ENCODE measurements around the gene NFE2L2.
"Not testable (repeated sequence)": the region's sequence is repeated elsewhere in the genome, so short reads cannot be mapped to it uniquely, and the experiment has no call there.

The NFE2L2 gene

DNA sequence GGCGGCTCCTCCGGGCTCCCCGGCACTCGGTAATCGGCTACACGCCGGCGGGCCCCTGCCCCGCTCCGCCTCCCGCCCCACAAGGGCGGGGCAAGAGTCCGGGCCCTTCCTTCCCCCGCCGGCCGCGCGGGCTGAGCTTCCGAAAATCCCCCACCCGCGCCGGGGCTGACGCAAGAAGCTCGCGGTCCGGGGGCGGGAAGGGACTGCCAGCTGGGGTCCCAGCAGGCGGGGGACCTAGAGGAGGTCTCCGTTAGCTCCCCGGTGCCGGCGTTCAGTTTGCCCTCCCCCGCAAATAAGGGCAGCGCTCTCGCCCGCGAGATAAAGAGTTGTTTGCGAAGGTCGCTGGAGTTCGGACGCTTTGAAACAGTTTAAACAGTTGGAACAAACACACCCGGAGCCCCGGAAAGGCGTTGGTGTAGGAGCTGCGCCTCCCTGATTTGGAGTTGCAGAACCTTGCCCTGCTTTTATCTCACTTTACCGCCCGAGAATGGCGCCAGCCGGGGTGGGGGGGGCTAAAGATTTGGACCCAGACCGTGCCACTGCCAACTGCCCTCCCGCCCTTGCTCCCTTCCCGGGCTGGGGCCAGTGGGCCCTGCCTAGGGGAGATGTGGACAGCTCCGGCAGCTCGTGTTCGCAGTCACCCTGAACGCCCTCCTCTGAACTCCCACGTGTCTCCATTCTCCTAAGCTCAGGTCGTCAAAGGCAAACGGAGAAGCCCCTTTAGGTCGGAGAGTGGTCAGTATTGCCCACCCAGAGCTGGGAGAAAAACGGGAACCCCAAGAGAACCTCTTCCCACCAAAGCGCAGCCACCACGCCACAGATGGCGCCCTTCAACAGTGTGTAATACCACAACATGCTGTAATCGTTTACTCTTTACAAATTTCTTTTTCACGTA lies at the start of gene NFE2L2:
Gene NFE2L2, minus strand, starts transcription at position 35 of the 895 bp plus-strand sequence. CDS start 151 bp downstream, outside the sequence.
- DNase-seq (ENCODE audit: low spot score) = peak; percentile 94

GRCh38 chr2:177314194-177314593 lies 49.7 kb upstream of the NFE2L2 start:
- peak; percentile 54 for DNase-seq (ENCODE audit: low spot score)

DNA sequence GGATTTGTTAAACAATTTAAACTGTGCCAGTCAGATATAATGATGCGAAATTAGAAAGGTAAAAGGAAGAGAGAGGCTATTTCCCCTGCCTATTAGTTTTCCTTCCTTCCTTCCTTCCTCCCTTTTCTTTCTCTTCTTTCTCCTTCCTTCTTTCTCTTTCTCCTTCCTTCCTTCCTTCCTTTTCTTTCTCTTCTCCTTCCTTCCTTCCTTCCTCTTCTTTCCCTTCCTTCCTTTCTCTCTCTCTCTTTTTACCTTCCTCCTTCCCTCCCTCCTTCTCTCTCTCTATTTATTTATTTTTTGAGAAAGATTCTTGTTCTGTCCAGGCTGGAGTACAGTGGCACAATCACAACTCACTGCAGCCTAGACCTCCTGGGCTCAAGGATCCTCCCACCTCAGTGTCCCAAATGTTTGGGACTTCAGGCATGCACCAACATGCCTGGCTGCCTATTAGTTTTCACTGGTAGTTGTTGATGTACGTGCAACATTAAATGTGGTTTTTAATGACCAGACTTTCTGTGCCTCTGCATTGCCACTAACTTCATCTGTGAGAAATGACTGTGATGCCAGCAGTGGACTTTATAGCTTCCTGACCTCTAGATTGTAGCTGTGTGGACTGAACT lies 48.7 kb upstream of the NFE2L2 start:
- DNase-seq (ENCODE audit: low spot score) = no peak

- DNase-seq (ENCODE audit: low spot score) = no peak
Measured at GRCh38 chr2:177312562-177312961, 48.0 kb upstream of the NFE2L2 start.

DNA sequence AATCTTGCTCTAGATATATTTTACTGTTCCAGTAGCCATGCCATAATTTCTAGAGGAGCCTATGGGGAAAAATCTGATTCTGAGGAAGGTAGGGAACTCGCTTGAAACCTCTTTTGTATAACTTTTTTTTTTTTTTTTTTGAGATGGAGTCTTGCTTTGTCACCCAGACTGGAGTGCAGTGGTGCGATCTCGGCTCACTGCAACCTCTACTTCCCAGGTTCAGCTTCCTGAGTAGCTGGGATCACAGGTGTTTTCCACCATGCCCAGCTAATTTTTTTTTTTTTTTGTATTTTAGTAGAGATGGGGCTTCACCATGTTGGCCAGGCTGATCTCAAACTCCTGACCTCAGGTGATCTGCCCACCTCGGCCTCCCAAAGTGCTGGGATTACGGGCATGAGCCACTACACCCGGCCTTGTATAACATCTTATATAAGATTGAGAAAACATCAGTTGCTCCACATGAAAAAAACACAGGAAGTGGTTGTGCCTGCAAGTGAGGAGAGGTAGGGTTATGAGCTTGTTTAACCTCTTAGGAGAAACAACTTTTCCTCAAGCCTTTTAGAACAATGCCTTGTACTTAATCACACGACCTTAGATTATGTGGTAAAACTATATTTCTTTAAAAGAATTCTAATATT lies 45.3 kb upstream of the NFE2L2 start:
- not testable (repeated sequence) for DNase-seq (ENCODE audit: low spot score)

DNA sequence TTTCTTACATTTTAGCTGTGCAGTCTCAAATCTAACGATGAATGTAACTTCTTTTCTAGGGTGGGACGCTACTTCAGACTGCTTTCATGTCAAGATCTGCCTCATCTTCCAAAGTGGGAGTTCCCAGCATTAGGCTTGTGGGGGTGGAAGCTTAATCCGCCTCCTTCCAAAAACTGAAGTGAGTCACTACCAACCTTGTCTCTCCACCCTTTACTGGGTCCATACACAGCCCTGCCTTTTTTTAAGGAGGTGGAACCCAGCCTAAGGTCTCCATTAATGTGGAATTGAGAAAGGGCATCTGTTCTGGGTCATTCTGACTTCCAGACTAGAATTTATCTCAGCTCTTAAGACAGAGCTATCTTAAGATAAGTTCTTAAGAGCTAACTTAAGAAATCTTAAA lies 42.0 kb upstream of the NFE2L2 start:
- DNase-seq (ENCODE audit: low spot score) = peak; percentile 8

- no peak for DNase-seq (ENCODE audit: low spot score)
Measured at GRCh38 chr2:177303939-177304338, 39.4 kb upstream of the NFE2L2 start.

GRCh38 chr2:177302552-177302951 lies 38.0 kb upstream of the NFE2L2 start:
- DNase-seq (ENCODE audit: low spot score) = no peak

DNA sequence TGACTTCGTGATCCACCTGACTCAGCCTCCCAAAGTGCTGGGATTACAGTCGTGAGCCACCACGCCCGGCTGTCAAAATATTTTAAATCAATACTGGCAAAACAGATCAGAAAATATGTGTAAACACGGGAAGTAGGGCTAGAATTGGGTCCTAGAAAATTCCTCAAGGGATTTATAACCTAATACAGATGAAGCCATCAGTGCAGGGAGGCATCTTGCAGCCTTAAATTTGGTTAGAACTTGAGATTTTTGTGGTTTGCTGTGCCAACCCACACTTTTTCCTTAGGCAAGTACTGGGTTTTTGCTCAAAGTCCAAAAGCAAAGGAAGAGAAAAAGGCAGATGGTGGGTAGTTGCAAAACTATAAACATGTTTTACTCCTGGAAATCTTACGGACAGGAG lies 33.7 kb upstream of the NFE2L2 start:
- peak; percentile 54 for DNase-seq (ENCODE audit: low spot score)

- no peak for DNase-seq (ENCODE audit: low spot score)
Measured at GRCh38 chr2:177296040-177296439, 31.5 kb upstream of the NFE2L2 start.

GRCh38 chr2:177295484-177295883 lies 31.0 kb upstream of the NFE2L2 start:
- peak; percentile 78 for DNase-seq (ENCODE audit: low spot score)

- no peak for DNase-seq (ENCODE audit: low spot score)
Measured at GRCh38 chr2:177291701-177292100, 27.2 kb upstream of the NFE2L2 start.

DNA sequence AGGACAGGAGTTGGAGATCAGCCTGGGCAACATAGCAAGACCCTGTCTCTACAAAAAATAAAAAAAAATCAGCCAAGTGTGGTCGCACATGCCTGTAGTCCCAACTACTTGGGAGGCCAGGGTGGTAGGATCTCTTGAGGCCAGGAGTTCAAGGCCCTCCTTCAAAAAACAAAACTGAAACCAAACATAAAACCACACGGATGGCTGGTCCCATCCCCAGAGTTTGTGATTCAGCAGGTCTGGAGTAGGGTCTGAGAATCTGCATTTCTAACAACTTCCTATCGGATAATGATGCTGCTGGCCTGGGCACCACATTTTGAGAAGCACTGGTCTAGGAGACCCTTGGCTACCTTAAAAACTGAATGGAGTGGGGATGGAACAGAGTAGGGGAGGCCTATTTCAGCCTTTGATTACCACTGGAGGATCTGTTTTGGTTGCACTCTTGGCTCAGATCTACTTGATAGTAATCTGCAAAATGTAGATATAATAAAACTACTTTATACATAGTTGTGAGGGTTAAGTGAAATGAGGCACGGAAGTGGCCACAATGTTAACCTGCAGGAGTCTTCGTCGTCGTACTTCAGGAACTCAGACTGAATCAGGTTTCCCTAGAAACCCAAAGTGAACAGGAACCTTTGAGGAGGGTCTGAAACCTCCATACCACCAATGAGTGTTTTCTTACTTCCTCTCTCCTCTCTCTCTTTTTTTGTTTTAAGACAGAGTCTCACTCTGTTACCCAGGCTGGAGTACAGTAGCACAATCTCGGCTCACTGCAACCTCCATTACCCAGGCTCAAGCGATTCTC lies 25.5 kb upstream of the NFE2L2 start:
- no peak for DNase-seq (ENCODE audit: low spot score)

DNA sequence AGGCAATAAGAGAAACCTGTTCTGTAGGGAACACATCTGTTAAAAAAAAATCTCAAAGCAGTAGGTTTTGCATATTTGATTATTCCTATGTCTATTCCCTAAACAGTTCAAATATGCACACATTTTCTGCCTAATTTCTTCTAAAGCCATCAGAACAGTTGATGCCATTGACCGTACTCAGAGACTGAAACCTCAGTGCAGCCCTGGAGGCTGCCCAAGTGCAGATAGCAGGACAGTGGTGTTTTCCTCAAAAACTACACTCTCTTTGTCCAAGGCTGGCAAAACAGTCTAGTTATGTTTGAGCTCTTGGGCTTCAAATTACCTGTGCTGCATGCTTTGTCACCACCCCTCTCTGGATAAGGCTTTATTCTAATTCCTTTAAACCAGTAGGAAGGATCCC lies 23.3 kb upstream of the NFE2L2 start:
- DNase-seq (ENCODE audit: low spot score) = no peak

DNA sequence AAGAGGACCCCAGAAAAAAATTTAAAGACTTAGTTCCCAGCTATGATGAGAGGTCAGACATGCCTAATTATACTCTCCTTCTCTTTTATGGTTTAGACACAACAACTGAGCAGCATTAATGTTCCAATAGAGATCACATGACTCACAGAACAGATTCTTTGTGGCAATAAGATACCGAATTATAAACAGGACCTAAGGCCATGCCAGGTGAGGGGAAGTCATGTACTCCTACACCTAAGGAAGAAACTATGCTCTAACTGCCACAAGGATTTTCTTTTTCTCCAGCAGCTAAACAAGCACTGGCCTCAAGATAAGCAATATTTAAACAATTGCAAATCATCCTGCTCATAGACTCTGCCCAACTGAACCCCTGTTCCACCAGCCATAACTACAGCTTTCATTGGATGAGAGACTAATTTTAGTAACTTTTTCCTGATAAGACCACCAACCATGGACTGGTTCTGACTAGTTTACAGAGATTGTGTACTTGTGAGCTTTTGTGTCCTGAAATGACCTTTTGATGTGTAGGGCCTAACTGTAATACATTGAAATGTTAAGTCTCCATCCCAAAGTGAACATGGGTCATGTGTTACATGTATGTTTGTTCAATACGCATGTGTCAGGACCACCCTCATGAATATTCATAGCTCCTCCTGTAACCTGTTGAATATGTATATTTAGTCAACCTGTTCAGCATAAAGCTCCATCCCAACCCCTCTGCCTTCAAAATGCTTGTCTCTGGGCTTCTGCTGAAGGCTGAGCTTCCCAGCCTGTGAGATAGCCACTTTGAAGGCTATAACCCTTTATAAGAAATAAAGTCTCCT lies 21.6 kb upstream of the NFE2L2 start:
- DNase-seq (ENCODE audit: low spot score) = no peak

GRCh38 chr2:177284531-177284930 lies 20.0 kb upstream of the NFE2L2 start:
- DNase-seq (ENCODE audit: low spot score) = no peak

DNA sequence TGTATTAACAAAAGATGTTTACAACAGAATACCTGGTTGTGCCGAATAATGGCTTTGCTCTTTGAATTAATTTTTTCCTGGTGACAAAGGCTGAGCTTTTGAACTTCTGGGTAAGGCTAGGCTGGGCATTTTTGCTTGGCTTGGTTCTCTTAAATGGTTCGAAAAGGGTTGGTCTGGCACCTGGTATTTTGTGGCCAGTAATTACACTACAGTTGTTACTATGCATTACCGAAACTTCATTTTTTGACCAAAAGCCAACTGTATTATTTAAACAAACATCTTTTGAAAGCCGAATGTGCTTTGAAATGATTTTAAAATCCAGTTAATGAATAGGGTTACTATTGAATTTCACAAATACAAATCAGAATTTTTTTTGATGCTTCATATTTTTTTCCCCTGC lies 19.4 kb upstream of the NFE2L2 start:
- no peak for DNase-seq (ENCODE audit: low spot score)

DNA sequence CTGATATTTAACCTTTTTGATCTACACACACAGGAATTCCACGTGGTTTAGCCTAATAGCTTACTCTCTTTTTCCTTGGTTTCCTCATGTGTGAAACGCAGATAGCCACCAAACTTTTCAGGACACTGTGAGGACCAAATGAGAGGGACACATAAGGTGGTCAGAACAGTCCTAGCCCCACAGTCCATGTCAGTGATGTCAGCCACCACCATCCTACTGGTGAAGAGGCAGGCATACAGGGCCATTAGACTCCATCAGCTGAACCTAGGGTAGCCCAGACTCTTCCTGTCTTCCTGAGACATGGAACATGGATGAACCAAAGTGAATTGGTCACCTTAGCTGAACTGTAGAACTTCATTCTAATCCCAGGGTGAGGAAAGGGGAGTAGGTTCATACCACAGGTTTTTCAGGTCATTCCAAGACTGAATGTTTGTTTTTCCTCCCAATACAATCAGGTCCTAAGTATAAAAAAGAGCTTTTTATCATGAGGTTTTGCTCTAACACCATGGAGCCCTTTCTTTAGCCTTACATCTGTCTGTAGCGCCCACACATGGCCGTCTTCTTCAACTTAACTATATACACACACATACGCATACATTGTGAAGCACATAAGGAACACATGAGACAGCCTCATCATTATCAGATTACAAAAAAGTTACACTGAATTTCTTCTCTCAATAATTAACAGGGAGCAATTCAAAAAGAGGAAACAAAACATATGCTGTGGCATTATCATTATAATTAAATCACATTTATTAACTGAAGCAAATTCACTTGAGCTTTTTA lies 18.5 kb upstream of the NFE2L2 start:
- no peak for DNase-seq (ENCODE audit: low spot score)

DNA sequence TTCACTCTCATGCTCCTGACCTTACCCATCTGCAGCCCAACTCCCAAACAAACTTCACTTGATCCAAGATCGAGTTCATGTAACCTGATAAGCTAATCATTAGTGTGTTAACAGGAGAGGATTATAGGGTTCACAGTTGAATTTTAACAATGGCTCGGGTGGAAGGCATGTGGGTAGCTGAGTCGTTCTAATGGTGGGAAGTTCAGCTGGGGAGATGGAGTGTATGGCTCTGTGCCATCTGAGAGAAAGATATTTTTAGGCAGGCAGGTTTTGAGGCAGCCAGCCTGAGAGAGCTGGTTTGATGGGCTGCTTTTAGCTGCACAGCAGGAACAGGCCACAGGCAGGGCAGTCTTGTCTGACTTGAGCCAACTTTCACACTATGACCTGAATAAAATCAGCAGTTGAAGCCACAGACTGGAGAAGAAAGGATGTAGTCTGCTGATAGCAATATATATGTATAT lies 17.7 kb upstream of the NFE2L2 start:
- peak; percentile 6 for DNase-seq (ENCODE audit: low spot score)

All from AG08395 (cell line).